ENCODE results near the gene CCAR1.
"Not testable (repeated sequence)": the region's sequence is repeated elsewhere in the genome, so short reads cannot be mapped to it uniquely, and the experiment has no call there.

CCAR1 gene

DNA sequence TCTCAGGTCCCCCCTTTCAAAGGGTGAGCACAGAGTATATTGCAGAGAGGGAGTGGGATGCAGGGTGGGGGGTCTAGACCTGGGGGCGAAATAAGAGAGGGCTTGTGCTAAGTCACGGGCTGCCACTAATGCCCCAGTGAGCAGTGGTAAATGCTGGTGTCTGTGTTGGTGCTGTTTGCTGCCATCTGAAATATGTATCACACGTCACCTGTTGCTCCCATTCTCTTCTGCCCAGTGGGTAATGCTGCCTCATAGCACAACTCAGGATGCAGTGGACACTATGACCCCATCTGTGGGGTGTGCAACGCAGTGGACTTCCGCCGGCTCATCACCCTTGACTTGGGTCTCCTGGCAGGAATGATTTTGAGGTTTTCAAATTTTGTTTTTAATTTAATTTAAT is 108.9 kb downstream of the CCAR1 start:
- FAIRE-seq = no peak

DNA sequence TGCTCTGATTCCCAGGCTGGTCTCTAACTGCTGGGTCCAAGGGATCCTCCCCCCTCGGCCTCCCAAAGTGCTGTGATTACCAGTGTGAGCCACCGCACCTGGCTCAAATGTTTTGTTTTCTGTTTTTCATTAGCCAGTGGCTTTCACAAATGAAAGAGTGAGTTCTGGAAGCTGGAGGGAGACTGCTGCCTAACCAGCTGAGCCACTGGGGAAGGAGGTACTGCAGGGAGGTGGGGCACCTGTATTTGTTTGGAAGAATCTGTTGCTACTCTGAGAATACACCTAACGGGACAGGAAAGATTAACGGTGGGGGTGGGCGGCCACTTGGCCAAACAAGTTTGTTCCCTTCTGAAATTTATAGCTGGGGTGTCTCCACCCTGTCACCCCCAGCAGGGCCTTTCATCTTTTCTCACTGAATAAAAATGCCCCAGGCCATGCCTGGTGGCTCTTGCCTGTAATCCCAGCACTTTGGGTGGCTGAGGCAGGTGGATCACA is 111.0 kb downstream of the CCAR1 start:
- FAIRE-seq = no peak

DNA sequence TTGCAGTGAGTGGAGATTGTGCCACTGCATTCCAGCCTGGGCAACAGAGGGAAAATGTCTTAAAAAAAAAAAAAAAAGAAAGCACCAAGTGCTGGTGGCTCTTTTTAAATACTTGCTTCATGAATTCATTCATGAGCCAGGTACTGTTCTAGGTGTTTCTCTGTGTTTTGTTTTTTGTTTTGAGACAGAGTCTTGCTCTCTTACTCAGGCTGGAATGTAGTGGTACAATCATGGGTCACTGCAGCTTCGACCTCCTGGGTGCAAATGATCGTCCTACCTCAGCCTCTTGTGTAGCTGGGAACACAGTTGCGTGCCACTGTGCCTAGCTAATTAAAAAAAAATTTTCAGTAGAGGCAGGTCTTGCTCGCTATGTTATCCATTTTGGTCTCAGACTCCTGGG is 111.6 kb downstream of the CCAR1 start:
- no peak for FAIRE-seq

DNA sequence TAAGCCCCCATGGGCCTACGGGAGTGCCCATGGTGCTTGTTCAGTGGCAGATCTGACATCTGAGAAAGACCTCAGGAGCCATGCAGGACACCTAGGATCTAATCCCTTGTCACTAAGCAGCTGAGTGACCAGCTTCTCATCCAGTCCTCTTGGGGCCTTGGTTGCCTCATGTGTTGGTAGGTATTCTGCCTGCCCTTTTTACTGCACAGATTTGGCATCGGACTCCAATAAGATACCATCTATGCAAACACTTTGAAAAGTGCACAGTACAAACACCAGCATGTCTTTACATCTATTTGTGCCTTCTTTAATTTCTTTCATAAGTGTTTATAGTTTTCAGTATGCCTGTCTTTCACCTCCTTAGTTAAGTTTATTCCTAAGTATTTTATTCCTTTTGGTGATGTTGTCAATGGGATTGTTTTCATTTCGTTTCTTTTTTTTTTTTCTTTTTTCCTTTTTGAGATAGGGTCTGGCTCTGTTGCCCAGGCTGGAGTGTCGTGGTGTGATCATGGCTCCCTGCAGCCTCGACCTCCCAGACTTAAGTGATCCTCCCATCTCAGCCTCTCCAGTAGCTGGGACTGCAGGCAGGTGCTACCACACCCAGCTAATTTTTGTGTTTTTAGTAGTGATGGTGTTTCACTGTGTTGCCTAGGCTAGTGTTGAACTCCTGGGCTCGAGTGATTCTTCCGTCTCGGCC is 116.7 kb downstream of the CCAR1 start:
- FAIRE-seq = no peak

DNA sequence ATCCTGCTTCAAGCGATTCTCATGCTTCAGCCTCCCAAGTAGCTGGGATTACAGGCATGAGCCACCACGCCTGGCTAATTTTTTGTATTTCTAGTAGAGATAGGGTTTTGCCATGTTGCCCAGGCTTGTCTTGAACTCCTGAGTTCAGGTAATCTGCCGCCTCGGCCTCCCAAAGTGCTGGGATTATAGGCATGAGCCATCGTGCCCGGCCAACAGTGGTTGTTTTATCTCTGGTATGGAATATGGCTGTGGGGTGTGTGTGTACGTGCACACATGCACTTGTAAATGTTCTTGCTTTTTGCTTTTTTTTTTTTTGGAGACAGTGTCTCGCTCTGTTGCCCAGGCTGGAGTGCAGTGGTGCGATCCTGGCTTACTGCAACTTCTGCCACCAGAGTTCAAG is 119.6 kb downstream of the CCAR1 start:
- not testable (repeated sequence) for FAIRE-seq

All from A204.1 (cell line).